T-helper 1 cell treated with Interleukin-12 subunit alpha and Interleukin-12 subunit beta and Interleukin-4 antibody, amounts not matched to agents 30 ng/mL and 1 ng/mL, for 36 hours (primary cell): ENCODE data around the gene ACTL7A. TPM values are rescaled to one million over a fixed set of nuclear protein-coding genes. Genes with fewer than 3 reads are reported as not detected.
"Not testable (repeated sequence)": the region's sequence is repeated elsewhere in the genome, so short reads cannot be mapped to it uniquely, and the experiment has no call there.

Experiments used
- intact Hi-C: fragments of 100-400 bp; cut with micrococcal nuclease; formaldehyde crosslinking; loops from one replicate; pipeline ENCODE4 v1.15.1; 2024
- total RNA-seq: library from RNA; stranded (reverse); gene quantifications from 2 replicates; pipeline ENCODE4 v1.2.3, GENCODE V29; 2022

The ACTL7A gene
- total RNA-seq, 1 donor from 2014 or later: not detected

GRCh38 chr9:108848296-108848695 lies 13.8 kb upstream of the ACTL7A start:
- intact Hi-C loops: not testable (repeated sequence)

- intact Hi-C loops: loop anchor here (2.0 kb wide), 2 partner anchors 104 to 470 kb away; partner anchors contain the start of gene EPB41L4B
Measured at GRCh38 chr9:108850293-108850897, 11.7 kb upstream of the ACTL7A start.

- intact Hi-C loops: loop anchor here (2.0 kb wide), 2 partner anchors 104 to 470 kb away; partner anchors contain the start of gene EPB41L4B
Measured at GRCh38 chr9:108851138-108851537, 10.9 kb upstream of the ACTL7A start.

GRCh38 chr9:108852079-108852478 lies 10.0 kb upstream of the ACTL7A start:
- intact Hi-C loops: no loop called here

GRCh38 chr9:108854094-108854493 lies 8.0 kb upstream of the ACTL7A start:
- intact Hi-C loops: no loop called here

GRCh38 chr9:108854641-108855528 lies 7.2 kb upstream of the ACTL7A start:
- intact Hi-C loops: no loop called here

GRCh38 chr9:108855529-108855886 lies 6.6 kb upstream of the ACTL7A start:
- intact Hi-C loops: no loop called here

- intact Hi-C loops: no loop called here
Measured at GRCh38 chr9:108855888-108856287, 6.2 kb upstream of the ACTL7A start, which contains the start of gene ACTL7B. ACTL7B (minus strand) TSS chr9:108855986; CDS start chr9:108855930, 56 bp downstream.

- intact Hi-C loops: no loop called here
Measured at GRCh38 chr9:108857572-108857971, 4.5 kb upstream of the ACTL7A start.

GRCh38 chr9:108859459-108860114 lies 2.5 kb upstream of the ACTL7A start:
- intact Hi-C loops: no loop called here

- intact Hi-C loops: no loop called here
Measured at GRCh38 chr9:108860354-108860753, 1.7 kb upstream of the ACTL7A start.

- intact Hi-C loops: no loop called here
Measured at GRCh38 chr9:108860764-108861163, 1.3 kb upstream of the ACTL7A start.

- intact Hi-C loops: no loop called here
Measured at GRCh38 chr9:108861464-108861863, 602 bp upstream of the ACTL7A start.

GRCh38 chr9:108863891-108864290 lies 1.8 kb downstream of the ACTL7A start:
- intact Hi-C loops: no loop called here

GRCh38 chr9:108864446-108864845 lies 2.4 kb downstream of the ACTL7A start:
- intact Hi-C loops: no loop called here

GRCh38 chr9:108865037-108865436 lies 3.0 kb downstream of the ACTL7A start:
- intact Hi-C loops: no loop called here

- intact Hi-C loops: no loop called here
Measured at GRCh38 chr9:108866001-108866420, 3.9 kb downstream of the ACTL7A start.

GRCh38 chr9:108867116-108867515 lies 5.0 kb downstream of the ACTL7A start:
- intact Hi-C loops: loop anchor here (1.0 kb wide), 1 partner anchor 18 kb away; no protein-coding TSS in a partner anchor

- intact Hi-C loops: loop anchor here (1.0 kb wide), 1 partner anchor 17 kb away; no protein-coding TSS in a partner anchor
Measured at GRCh38 chr9:108867829-108868228, 5.8 kb downstream of the ACTL7A start.

GRCh38 chr9:108869092-108869725 lies 7.1 kb downstream of the ACTL7A start:
- intact Hi-C loops: no loop called here

- intact Hi-C loops: no loop called here
Measured at GRCh38 chr9:108874058-108874788, 12.2 kb downstream of the ACTL7A start.
